Aorta (tissue), 5 donors: ENCODE results near the gene PANK1. TPM values are rescaled to one million over a fixed set of nuclear protein-coding genes. Genes with fewer than 3 reads are reported as not detected.

Experiments used
- ATAC-seq: fragments of 200-7000 bp; cut with Tn5 transposase; one replicate; pipeline ENCODE4 v1.9.1; 2022; ENCODE audit warnings: moderate library complexity; ENCODE audit not compliant: low FRiP score
- DNase-seq, 2 donors: peaks; one replicate each; pipeline ENCODE4 v3.0.0-alpha.2; 2020
- H3K27ac ChIP-seq, 2 donors: one replicate each; pipeline ENCODE4 v1.5.1; 2013; ENCODE audit warnings: low read length in 2 of 2, mild to moderate bottlenecking in 2 of 2, moderate library complexity in 2 of 2, control low read depth in 1 of 2, inconsistent platforms in 1 of 2, low read depth in 1 of 2
- H3K27me3 ChIP-seq, 2 donors: one replicate each; pipeline ENCODE4 v1.6.1; 2013; ENCODE audit warnings: control low read depth in 1 of 2, low read length in 1 of 2, mild to moderate bottlenecking in 1 of 2, moderate library complexity in 1 of 2; ENCODE audit not compliant: insufficient read depth in 2 of 2, control insufficient read depth in 1 of 2
- H3K36me3 ChIP-seq, 2 donors: one replicate each; pipeline ENCODE4 v1.6.1; 2013; ENCODE audit warnings: control low read depth in 1 of 2, low read length in 1 of 2, mild to moderate bottlenecking in 1 of 2; ENCODE audit not compliant: insufficient read depth in 2 of 2, control insufficient read depth in 1 of 2
- H3K4me1 ChIP-seq, 2 donors: one replicate each; pipeline ENCODE4 v1.6.1; 2013; ENCODE audit warnings: low read length in 2 of 2, control low read depth in 1 of 2, mild to moderate bottlenecking in 1 of 2, moderate library complexity in 1 of 2; ENCODE audit not compliant: insufficient read depth in 2 of 2, control insufficient read depth in 1 of 2
- H3K4me3 ChIP-seq, 2 donors: one replicate each; pipeline ENCODE4 v1.5.1; 2013; ENCODE audit warnings: low read length in 2 of 2, control low read depth in 1 of 2, mild to moderate bottlenecking in 1 of 2
- H3K9me3 ChIP-seq: one replicate; pipeline ENCODE4 v1.6.1; 2013; ENCODE audit warnings: mild to moderate bottlenecking, low read length; ENCODE audit not compliant: control insufficient read depth
- WGBS, 2 donors: extraction: QIAGEN DNeasy Blood & Tissue Kit; methylation state at CpG; one replicate each; pipeline ENCODE4 v1.1.7; 2013; 5-methylcytosine and 5-hydroxymethylcytosine counted together
- intact Hi-C, 2 donors: fragments of 100-400 bp; cut with DNase I; formaldehyde crosslinking; loops; one replicate each; pipeline versions ENCODE4 v1.14.2 to v1.15.0; 2022
- polyA plus RNA-seq, 2 donors: library from polyadenylated mRNA; stranded (reverse); fragments of 200-250 nt; gene quantifications; one replicate each; pipeline ENCODE4 v1.2.3, GENCODE V29; 2013
- total RNA-seq, 2 donors: library from RNA; stranded (reverse); fragmentation: NEBNext Ultra II Directional; extraction: Animal tissue kit (Norgen Biotek cat#: 25700); gene quantifications; one replicate each; pipeline ENCODE4 v1.2.1, GENCODE V29; 2021
- donor health status: healthy with polysubstance abuse.
- donor health status: Bipolar disorder and iron deficiency.
- donor health status: DM: no; HTN: no; CAD: no.
- donor health status: DM: no; HTN: no; CAD: no.
- donor health status: DM: yes; HTN: yes; CAD: no.

The PANK1 gene
- total and polyA plus RNA-seq, 4 donors, result 1.4 to 4.8 (median 2.9) TPM

DNA sequence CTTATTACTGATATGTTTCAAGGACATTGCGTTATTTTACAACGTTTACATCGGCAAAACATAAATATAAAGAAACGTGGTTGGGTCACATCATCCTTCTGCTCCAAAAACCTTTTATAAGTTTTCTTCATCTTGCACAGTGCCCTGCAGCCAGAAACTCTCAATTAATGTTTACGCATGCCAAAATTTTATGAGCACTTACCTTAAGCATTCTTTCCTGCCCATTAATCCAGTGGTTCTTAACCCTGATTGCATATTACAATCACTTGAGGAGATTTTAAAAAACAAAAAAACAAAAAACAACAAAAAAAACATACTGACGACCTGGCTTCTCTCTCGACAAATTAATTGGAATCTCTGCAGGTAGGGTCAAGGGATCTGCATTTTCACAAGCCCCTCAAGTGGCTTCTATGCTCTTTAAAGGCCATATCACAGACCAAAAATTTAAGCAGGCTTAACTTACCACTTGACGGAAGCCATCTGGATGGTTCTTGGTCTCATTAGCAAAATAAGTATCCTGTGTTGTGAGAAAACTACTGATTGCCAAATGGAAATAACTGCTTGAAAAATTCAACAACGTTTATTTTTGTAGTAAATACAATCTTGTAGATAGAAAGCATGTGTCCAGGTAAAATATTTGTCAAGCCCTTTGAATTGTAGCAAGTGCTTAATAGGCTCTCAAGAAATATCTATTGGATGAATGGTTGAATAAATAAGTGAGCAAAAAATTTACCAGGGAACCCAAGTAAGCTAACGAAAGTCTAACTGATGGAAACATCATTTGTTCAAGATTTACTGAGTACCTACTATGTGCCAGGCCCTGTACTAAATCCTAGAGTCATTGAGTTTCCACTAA is 78.7 kb downstream of the PANK1 start:
- Histone ChIP-seq H3K27ac (no peak overlapping the region), H3K4me1 (no peaks in the 10 kb centered on the region), H3K27me3 (no peaks in the 10 kb centered on the region), H3K9me3 (no peaks in the 10 kb centered on the region), H3K4me3 (no peak overlapping the region), H3K36me3 (no peaks in the 10 kb centered on the region)
- intact Hi-C loops, result loop anchor here in 1 of 2 donors (10.0 kb wide), 1 partner anchor 312 kb away; the partner anchor contains the start of gene LIPA
- DNase-seq, result no peak
- WGBS, 2 donors, result 81 to 83% methylated on average over 10 of the region's 10 CpGs
- ATAC-seq, result no peak

DNA sequence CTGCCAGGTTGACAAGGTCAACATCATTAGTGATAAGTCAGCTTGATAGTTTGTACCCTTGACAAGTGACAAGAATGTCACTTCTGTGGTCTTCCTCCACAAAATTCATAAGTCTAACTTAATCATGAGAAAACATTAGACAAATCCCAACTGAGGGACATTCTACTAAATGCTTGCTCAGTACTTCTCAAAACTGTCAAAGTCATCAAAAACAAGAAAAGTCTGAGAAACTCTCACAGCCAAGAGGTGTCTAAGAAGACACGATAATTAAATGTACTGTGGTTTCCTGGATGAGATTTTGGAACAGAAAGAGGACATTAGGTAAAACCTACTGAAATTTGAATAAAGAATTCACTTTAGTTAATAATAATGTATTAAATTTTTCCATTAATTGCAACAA is 79.9 kb downstream of the PANK1 start:
- no peak for ATAC-seq

DNA sequence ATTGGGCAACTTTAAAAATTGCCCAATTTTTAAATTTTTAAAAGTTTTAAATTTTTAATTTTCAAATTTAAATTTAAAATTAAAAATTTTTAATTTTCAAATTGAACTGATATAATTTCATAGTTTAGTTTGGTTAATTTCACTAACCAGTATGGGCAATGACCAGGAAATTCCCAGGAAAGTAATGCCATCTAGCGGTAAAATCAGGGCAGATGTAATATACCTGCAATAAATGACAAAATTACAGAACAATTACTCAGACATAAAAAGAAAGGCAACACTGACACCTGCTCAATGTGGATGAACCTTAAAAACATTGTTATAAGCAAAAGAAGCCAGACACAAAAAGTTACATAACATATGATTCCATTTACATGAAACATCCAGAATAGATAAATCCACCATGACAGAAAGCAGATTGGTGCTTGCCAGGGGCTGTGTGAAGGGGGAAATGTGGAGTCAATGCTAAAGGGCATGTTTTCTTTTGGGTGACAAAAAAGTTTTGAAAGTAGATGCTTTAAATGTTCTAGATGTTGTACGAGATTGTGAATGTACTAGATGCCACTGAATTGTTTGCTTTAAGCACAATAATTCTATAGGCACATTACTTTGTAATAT is 81.1 kb downstream of the PANK1 start:
- Histone ChIP-seq H3K4me1 (no peaks in the 10 kb centered on the region), H3K4me3 (no peak overlapping the region), H3K27ac (no peak overlapping the region), H3K9me3 (no peaks in the 10 kb centered on the region), H3K27me3 (no peaks in the 10 kb centered on the region), H3K36me3 (no peaks in the 10 kb centered on the region)
- WGBS, 2 donors, result 5 to 8% methylated on average over 2 of the region's 2 CpGs
- intact Hi-C loops, result loop anchor here (1.0 to 10.0 kb wide), 4 partner anchors 42 to 309 kb away; partner anchors contain the start of gene LIPA (in 1 of the 2)
- ATAC-seq, result no peak
- no peak for DNase-seq

More for the DNA sequence above, 79.9 kb downstream of the PANK1 start:
- Histone ChIP-seq H3K27ac (no peak overlapping the region), H3K36me3 (no peaks in the 10 kb centered on the region), H3K9me3 (no peaks in the 10 kb centered on the region), H3K4me1 (no peaks in the 10 kb centered on the region), H3K4me3 (no peak overlapping the region), H3K27me3 (no peaks in the 10 kb centered on the region)
- 29 to 37% methylated on average over 1 of the region's 1 CpG for WGBS, 2 donors
- DNase-seq, result no peak
- intact Hi-C loops, result loop anchor here (2.0 to 10.0 kb wide), 2 partner anchors 138 to 310 kb away; partner anchors contain the start of gene LIPA (in 1 of the 2)

DNA sequence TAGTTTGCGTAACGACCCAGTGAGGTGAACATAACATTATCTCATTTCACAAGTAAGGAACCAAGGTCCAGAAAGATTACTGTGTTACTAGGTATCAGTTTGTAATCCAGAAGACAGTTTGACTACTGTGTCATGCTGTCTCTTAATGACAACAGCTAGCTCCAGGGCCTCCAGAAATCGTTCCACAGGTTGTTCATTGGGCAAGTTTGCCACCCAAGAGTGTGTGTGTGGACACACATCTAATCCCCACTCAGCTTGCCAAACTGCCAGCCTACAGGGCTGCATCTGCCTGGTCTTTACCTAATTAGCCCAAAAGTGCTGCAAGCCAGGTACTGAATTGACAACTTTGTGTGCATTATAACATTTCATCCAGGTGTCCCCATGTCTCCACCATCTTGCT is 81.7 kb downstream of the PANK1 start:
- ATAC-seq (no peak), DNase-seq (no peak)
- intact Hi-C loops, result loop anchor here in 1 of 2 donors (1.0 to 10.0 kb wide), 3 partner anchors 41 to 309 kb away; partner anchors contain the start of gene LIPA
- H3K27me3 ChIP-seq, result no peaks in the 10 kb centered on the region
- no peaks in the 10 kb centered on the region for H3K9me3 ChIP-seq
- no peak overlapping the region for H3K4me3 ChIP-seq
- 97% methylated on average over 3 of the region's 3 CpGs for WGBS, 2 donors
- H3K4me1 ChIP-seq, result no peaks in the 10 kb centered on the region
- no peaks in the 10 kb centered on the region for H3K36me3 ChIP-seq
- H3K27ac ChIP-seq, result no peak overlapping the region

DNA sequence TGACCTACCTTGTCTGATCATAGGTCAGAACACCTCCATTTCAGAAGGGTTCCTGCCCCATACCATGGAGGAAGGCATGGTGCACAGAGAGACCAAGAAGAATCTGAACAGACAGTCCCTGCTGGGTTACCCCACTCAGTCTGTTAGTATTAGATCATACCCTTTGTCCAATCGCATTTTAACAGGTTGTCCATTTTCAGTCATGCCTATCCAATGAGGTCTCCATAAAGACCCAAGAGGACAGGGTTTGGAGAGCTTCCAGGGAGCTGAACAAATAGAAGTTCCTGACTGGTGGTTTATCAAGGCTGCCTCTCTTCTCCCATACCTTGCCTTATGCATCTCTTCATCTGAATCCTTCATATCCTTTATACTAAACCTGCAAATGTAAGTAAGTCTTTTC is 88.4 kb downstream of the PANK1 start:
- no peak for ATAC-seq
- Histone ChIP-seq H3K27me3 (no peaks in the 10 kb centered on the region), H3K4me1 (no peaks in the 10 kb centered on the region), H3K36me3 (no peaks in the 10 kb centered on the region), H3K4me3 (no peak overlapping the region), H3K9me3 (no peaks in the 10 kb centered on the region), H3K27ac (no peak overlapping the region)
- DNase-seq, result no peak
- WGBS, 2 donors, result 83 to 84% methylated on average over 1 of the region's 1 CpG
- intact Hi-C loops, result no loop called here

DNA sequence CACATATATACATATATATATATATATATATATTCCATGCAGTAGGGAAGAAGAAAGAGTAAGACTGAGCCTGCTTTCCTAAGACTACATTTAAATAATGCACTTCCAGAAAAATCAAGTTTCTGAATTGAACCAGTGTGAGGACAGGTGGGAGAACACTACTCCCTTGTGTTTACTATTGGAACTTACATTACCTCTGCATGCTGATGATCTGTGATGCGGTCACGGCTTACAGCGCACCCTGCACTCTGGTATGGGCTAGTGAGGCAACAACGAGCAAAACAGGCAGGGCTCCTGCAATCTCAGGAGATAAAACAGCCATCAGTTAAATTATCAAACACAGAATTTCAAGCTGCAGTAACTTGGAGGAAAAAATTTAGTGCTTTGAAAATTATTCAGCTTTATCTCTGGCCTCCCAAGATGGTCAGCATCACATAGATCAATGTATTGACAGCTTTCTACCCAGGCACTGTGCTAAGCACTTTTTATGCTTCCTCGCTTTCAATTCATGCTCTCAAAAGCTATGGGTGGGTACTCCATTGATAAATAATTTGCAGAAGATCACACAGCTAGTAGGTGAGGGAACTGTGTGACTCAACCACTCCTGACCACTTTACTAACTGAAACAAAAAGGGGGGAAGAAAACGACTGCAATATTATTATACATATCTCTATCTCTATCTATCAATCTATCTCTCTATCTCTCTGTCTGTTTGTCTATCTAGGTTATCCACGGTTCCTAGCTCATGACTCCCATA is 89.2 kb downstream of the PANK1 start:
- H3K9me3 ChIP-seq, result no peaks in the 10 kb centered on the region
- H3K4me1 ChIP-seq, result no peaks in the 10 kb centered on the region
- no peaks in the 10 kb centered on the region for H3K36me3 ChIP-seq
- no peaks in the 10 kb centered on the region for H3K27me3 ChIP-seq
- H3K27ac ChIP-seq, result no peak overlapping the region
- ATAC-seq (no peak), DNase-seq (no peak)
- no peak overlapping the region for H3K4me3 ChIP-seq
- 92 to 93% methylated on average over 7 of the region's 7 CpGs for WGBS, 2 donors
- intact Hi-C loops, result no loop called here

DNA sequence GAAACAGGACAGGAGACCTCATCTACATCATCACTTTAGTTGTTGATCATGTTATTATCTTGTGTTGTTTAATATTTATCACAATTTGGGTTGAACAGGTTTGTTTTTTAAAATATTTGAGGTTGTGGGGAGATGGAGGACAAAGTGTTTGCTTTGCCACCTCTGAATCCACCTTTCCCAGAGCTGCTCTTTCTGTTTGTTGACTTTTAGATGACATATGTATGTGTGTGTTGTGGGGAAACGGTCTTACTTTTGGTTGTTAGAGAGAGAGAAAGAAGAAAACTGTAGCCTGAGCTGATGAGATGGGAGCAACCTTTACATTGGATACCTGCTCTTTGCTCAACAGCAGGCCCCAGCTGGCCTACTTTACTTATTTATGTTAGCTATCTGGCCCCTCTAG is 90.6 kb downstream of the PANK1 start:
- no peaks in the 10 kb centered on the region for H3K4me1 ChIP-seq
- no peak for ATAC-seq
- intact Hi-C loops, result no loop called here
- H3K4me3 ChIP-seq, result no peak overlapping the region
- H3K9me3 ChIP-seq, result no peaks in the 10 kb centered on the region
- WGBS, 2 donors, result 89 to 93% methylated on average over 1 of the region's 1 CpG
- DNase-seq, result no peak
- no peaks in the 10 kb centered on the region for H3K36me3 ChIP-seq
- no peak overlapping the region for H3K27ac ChIP-seq
- H3K27me3 ChIP-seq, result no peaks in the 10 kb centered on the region

DNA sequence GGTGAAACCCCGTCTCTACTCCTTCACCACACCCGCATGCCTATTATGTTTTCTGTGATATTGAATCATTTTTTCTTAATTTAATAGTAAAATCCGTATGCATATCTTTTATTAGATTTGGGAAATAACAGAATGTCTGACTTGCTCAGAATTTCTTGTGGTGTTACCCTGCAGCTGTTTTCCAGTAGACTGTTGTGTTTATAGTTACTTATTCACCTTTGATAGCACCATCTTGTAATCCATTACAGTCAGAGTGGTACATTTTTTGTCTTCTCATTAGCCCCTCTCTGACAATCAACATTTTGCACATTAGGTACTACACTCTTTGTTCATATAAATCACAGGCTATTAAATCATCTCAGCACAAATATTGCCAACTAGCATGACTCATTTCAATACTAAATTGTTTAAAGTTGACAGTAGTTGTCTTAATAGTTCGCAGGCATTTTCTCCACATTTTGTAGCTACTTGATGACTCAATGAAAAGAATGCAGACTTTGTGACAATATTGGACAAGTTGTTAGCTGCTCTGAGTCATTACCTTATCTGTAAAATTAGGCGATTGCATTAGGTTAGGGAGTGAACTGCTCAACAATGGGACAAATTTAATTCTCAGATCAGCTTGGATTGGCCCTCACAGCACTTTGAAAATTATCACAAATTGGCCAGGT is 91.8 kb downstream of the PANK1 start:
- intact Hi-C loops, result no loop called here

More for the DNA sequence above, 91.8 kb downstream of the PANK1 start:
- ATAC-seq (peak; percentile 59), DNase-seq (no peak)
- Histone ChIP-seq H3K4me3 (no peak overlapping the region), H3K4me1 (no peaks in the 10 kb centered on the region), H3K9me3 (no peaks in the 10 kb centered on the region), H3K27ac (no peak overlapping the region), H3K36me3 (no peaks in the 10 kb centered on the region), H3K27me3 (no peaks in the 10 kb centered on the region)
- WGBS, 2 donors, result 44 to 45% methylated on average over 5 of the region's 5 CpGs
